HG03460 (cell line): Measurements from ENCODE around the gene SPINT1.

Experiments used
- ATAC-seq: cut with Tn5 transposase; IDR thresholded peaks from one replicate; pipeline ENCODE4 v1.9.1; 2021; ENCODE audit not compliant: unreplicated experiment

Gene SPINT1

DNA sequence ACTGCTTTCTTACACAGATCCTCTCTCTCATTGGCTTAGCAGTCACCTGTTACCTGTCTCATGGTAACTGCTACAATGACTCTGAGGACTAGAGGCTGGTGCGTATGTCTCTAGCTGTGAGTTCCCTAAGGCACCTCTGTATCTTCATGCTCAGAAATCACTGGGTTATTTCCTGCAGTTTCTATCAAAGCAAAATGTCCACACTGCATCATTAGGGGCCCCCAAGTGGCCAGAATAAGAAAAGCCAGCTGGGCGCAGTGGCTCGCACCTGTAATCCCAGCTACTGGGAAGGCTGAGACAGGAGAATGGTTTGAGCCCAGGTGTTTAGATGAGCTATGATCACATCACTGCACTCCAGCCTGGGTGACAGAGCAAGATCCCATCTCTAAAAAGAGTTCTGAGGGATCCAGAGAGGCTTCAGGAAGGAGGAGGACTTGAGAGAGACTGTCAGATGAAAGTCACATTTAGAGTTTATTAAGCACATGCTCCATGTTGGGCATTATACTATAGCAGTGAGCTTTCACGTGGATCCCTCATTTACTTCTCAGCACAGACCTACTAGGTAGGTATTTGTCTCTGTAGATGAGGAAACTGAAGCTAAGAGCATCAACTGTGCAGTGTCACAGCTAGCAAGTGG, 48.1 kb downstream of the SPINT1 start:
- no peak for ATAC-seq

GRCh38 chr15:40892447-40893012, 48.7 kb downstream of the SPINT1 start:
- no peak for ATAC-seq

DNA sequence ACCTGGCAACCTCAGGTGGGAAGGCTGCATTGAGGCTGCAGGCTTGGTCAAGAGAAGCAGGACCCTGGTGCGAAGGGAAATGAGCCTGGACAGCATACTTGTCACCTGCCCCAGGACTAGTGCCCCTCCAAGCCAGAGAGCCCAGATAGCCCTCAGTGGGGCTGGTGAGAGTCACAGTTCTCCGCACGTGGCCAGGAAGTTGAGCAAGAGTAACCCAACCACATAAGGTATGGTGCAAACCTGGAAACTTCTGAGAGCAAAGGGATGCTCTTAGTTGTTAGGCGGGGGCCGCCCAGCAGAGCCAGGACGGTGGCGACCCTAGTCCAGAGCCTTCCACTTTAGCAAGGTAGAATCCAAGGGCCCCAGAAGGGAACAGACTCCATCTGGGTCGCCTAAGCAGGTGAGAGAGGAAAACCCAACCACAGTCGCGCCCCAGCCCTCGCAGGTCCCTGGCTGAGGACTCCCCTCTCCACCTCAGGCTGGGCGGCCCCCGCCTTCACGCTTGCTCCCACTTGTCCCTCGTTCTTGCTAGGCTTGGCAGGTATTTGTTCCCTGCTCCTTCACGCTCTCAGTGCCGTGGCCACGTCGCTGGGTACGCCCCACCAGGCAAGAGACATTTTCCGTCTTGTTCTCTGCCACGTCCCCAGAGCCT, 49.3 kb downstream of the SPINT1 start:
- no peak for ATAC-seq

- peak; percentile 80 for ATAC-seq
These were observed 50.2 kb downstream of the SPINT1 start, which contains the start of gene VPS18 for GRCh38 chr15:40893733-40894680. TSS of gene VPS18 (plus strand) at chr15:40894450. CDS start at chr15:40894769, 319 bp downstream.

GRCh38 chr15:40894681-40895448, 51.0 kb downstream of the SPINT1 start:
- peak; percentile 41 for ATAC-seq

DNA sequence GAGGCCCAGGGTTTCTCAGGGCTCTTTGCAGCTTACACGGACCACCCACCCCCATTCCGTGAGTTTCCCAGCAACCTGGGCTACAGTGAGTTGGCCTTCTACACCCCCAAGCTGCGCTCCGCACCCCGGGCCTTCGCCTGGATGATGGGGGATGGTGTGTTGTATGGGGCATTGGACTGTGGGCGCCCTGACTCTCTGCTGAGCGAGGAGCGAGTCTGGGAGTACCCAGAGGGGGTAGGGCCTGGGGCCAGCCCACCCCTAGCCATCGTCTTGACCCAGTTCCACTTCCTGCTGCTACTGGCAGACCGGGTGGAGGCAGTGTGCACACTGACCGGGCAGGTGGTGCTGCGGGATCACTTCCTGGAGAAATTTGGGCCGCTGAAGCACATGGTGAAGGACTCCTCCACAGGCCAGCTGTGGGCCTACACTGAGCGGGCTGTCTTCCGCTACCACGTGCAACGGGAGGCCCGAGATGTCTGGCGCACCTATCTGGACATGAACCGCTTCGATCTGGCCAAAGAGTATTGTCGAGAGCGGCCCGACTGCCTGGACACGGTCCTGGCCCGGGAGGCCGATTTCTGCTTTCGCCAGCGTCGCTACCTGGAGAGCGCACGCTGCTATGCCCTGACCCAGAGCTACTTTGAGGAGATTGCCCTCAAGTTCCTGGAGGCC, 55.8 kb downstream of the SPINT1 start:
- ATAC-seq = no peak

- ATAC-seq = no peak
These were observed 56.6 kb downstream of the SPINT1 start for GRCh38 chr15:40900256-40901052.

- ATAC-seq = no peak
These were observed 57.2 kb downstream of the SPINT1 start for GRCh38 chr15:40901053-40901443.

DNA sequence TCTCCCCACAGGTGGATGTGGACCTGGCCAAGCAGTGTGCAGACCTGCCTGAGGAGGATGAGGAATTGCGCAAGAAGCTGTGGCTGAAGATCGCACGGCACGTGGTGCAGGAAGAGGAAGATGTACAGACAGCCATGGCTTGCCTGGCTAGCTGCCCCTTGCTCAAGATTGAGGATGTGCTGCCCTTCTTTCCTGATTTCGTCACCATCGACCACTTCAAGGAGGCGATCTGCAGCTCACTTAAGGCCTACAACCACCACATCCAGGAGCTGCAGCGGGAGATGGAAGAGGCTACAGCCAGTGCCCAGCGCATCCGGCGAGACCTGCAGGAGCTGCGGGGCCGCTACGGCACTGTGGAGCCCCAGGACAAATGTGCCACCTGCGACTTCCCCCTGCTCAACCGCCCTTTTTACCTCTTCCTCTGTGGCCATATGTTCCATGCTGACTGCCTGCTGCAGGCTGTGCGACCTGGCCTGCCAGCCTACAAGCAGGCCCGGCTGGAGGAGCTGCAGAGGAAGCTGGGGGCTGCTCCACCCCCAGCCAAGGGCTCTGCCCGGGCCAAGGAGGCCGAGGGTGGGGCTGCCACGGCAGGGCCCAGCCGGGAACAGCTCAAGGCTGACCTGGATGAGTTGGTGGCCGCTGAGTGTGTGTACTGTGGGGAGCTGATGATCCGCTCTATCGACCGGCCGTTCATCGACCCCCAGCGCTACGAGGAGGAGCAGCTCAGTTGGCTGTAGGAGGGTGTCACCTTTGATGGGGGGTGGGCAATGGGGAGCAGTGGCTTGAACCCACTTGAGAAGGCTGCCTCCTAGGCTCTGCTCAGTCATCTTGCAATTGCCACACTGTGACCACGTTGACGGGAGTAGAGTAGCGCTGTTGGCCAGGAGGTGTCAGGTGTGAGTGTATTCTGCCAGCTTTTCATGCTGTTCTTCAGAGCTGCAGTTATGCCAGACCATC, 59.0 kb downstream of the SPINT1 start:
- ATAC-seq = no peak

GRCh38 chr15:40904552-40905201, 60.8 kb downstream of the SPINT1 start:
- no peak for ATAC-seq

DNA sequence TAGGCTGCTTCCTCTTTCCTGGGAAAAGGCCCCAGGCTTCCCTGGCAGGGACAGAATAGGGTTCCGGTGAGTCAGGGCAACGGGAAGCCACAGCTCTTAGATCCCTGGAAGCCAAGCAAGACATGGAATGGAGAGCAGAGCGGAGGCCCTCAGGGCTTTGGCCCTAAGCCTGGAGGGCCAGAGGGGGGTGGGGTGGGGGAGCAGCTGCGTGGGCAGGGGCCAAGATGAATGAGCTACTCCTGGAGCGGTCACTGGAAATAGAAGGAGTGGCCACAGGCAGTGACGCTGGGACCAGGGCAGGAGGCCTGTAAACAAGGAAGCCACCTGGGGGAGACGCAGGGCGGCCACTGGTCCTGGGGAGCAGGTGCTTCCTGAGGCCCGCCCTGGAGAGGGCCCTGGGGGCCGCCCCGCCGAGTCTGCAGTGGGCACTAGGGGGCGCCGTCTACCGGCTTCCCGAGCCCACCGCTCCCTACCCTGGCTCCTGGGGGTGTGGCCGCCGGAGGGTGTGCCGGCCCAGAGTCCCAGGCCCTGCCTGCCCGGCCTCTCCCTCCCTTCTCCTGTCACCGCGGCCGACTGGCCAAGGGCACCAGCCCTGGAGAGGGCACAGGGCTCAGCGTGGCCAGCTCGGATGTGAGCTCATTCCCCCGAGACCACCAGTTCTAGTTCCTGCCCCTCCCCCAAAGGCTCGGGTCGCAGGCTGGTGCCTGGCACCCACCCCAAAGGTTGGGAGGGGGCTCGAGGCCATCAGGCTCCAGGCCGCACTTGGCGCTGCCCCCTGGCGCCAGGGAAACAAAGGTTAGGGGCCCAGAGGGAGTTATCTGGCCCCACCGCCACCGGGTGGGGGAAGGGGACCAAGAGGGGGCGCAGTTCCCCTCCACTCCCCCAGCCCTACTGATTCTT, 62.5 kb downstream of the SPINT1 start:
- ATAC-seq = peak; percentile 76

DNA sequence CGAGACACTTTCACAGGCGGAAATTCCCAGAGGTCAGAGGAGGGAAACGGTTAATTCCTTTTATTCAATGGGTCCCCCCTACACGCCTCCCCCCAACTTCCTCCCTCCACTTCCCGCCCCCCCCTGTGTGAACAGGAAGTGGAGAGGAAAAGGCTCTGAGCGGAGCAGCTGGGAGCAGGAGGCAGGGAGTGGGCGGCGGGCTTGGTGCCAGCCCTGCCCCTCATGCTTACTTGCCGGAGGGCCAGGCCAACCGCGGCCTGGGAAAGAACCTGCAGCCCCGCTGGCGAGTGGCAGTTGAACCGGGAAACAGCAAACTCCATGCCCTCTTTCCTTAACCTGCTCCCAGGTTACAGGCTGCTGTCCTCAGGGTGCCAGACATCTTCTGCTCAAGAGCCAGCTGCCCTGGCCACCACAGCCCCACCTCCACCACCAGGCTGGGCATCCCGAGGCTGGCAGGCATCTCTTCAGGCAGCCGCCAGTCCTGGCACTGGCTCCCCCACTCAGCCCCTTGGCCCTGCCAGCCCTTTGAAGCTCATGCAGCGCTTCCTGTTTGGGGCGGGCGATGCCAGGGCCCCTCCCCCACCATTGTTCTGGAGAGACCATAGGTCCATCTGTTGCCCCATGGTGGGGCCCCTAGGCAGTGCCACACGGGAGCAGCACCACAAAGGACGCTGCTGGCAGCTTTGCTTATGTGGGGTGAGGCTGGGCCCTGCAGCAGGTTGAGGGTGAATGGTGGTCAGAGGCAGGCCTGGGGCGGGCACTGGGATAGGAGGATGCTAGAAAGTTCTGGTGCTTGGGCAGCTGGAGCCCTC, 63.3 kb downstream of the SPINT1 start:
- ATAC-seq = no peak
